Uterus (tissue), 4 donors: ENCODE results near the gene LRP1. TPM values are rescaled to one million over a fixed set of nuclear protein-coding genes. Genes with fewer than 3 reads are reported as not detected.

ENCODE experiments used
- DNase-seq, 2 donors: peaks; one replicate each; pipeline ENCODE4 v3.0.0-alpha.2; 2019 to 2020
- H3K27ac ChIP-seq, 2 donors: fragments of 200-600 bp; sonication (generic); 1 replicate in 1 of 2; 2 replicates in 1 of 2; pipeline ENCODE4 v1.5.1; 2016 to 2018
- H3K27me3 ChIP-seq, 2 donors: fragments of 200-600 bp; sonication (generic); one replicate each; pipeline ENCODE4 v1.5.1; 2018 to 2019; ENCODE audit warnings: control low read depth in 1 of 2
- H3K36me3 ChIP-seq, 2 donors: fragments of 200-600 bp; sonication (generic); one replicate each; pipeline ENCODE4 v1.5.1; 2019; ENCODE audit warnings: control low read depth in 1 of 2
- H3K4me1 ChIP-seq, 2 donors: fragments of 200-600 bp; sonication (generic); one replicate each; pipeline ENCODE4 v1.5.1; 2018 to 2019; ENCODE audit warnings: control low read depth in 1 of 2
- H3K4me3 ChIP-seq, 2 donors: fragments of 200-600 bp; sonication (generic); 1 replicate in 1 of 2; 2 replicates in 1 of 2; pipeline ENCODE4 v1.5.1; 2018 to 2019; ENCODE audit warnings: mild to moderate bottlenecking in 1 of 2
- H3K9me3 ChIP-seq, 2 donors: fragments of 200-600 bp; sonication (generic); one replicate each; pipeline ENCODE4 v1.5.1; 2019; ENCODE audit warnings: control low read depth in 1 of 2
- CTCF ChIP-seq, 4 experiments: fragments of 200-600 bp in 2 of 4; fragments of 450-650 bp in 2 of 4; sonication (generic) in 2 of 4; IDR thresholded peaks; one replicate each; pipeline ENCODE4 v1.5.1; 2016 to 2019; ENCODE audit warnings: antibody characterized with exemption in 4 of 4, mild to moderate bottlenecking in 2 of 4, moderate library complexity in 1 of 4
- POLR2A ChIP-seq, 2 donors: fragments of 450-650 bp; IDR thresholded peaks; one replicate each; pipeline ENCODE4 v1.6.1; 2016; ENCODE audit warnings: antibody characterized with exemption in 2 of 2, mild to moderate bottlenecking in 1 of 2, moderate library complexity in 1 of 2
- intact Hi-C: fragments of 100-400 bp; cut with DNase I; formaldehyde crosslinking; loops from one replicate; pipeline ENCODE4 v1.15.1; 2023; ENCODE audit warnings: low total_unique reads
- total RNA-seq, 4 donors: library from RNA; depleted of rRNA in 3 of 4; stranded (reverse); fragments of >200 nt in 3 of 4; gene quantifications; one replicate each; pipeline versions ENCODE4 v1.1.0 to v1.2.4, GENCODE V29; 2014 to 2023
- donor health status: DM: yes; HTN: yes; CAD: no.

Gene LRP1
- 100 to 1,000 TPM; 164 to 507 (median 318) TPM for total RNA-seq

- intact Hi-C loops, result loop anchor here (5.0 kb wide), 1 partner anchor 49 kb away; no protein-coding TSS in a partner anchor
- Histone ChIP-seq H3K4me3 (peak within 1 kb of the TSS; percentile 94 to 99), H3K36me3 (no peaks in the 10 kb centered on the region), H3K27ac (peak within 1 kb of the TSS; percentile 99 to 100), H3K4me1 (peaks cover 0 to 15% of the 10 kb centered on the region in 2 donors), H3K9me3 (no peaks in the 10 kb centered on the region), H3K27me3 (no peaks in the 10 kb centered on the region)
- TF ChIP-seq CTCF (IDR thresholded peaks at IDR 0.05), result peak in 1 of 4 experiments; percentile 5
- TF ChIP-seq POLR2A (IDR thresholded peaks at IDR 0.05), result peak; percentile 89 to 90
- peak; percentile 88 to 90 for DNase-seq
These were observed at the start of gene LRP1 for GRCh38 chr12:57127726-57128518. Gene LRP1, plus strand, starts transcription at chr12:57128483. Its CDS starts 482 bp downstream, at chr12:57128965.

- no peaks in the 10 kb centered on the region for H3K36me3 ChIP-seq
- TF ChIP-seq CTCF (IDR thresholded peaks at IDR 0.05) (no peak), POLR2A (IDR thresholded peaks at IDR 0.05) (peak; percentile 46 to 56)
- H3K4me3 ChIP-seq, result peak within 1 kb of the TSS; percentile 66 to 83
- H3K9me3 ChIP-seq, result no peaks in the 10 kb centered on the region
- peak within 1 kb of the TSS; percentile 82 to 94 for H3K27ac ChIP-seq
- peak; percentile 95 to 98 for DNase-seq
- intact Hi-C loops, result no loop called here
- peaks cover 0 to 8% of the 10 kb centered on the region in 2 donors for H3K4me1 ChIP-seq
- H3K27me3 ChIP-seq, result no peaks in the 10 kb centered on the region
These were observed 49.5 kb upstream of the LRP1 start, which contains the start of gene NEMP1 for GRCh38 chr12:57078519-57079404. Gene NEMP1, minus strand, starts transcription at chr12:57078791. Its CDS starts 46 bp downstream, at chr12:57078745.

GRCh38 chr12:57079821-57080220 is 48.5 kb upstream of the LRP1 start:
- no peak overlapping the region for H3K4me3 ChIP-seq
- peaks cover 0 to 8% of the 10 kb centered on the region in 2 donors for H3K4me1 ChIP-seq
- TF ChIP-seq CTCF (IDR thresholded peaks at IDR 0.05) (no peak), POLR2A (IDR thresholded peaks at IDR 0.05) (no peak)
- H3K36me3 ChIP-seq, result no peaks in the 10 kb centered on the region
- H3K27ac ChIP-seq, result peak overlapping the region; percentile 82 to 94
- H3K9me3 ChIP-seq, result no peaks in the 10 kb centered on the region
- no peak for DNase-seq
- H3K27me3 ChIP-seq, result no peaks in the 10 kb centered on the region
- intact Hi-C loops, result no loop called here

GRCh38 chr12:57080855-57081254 is 47.4 kb upstream of the LRP1 start:
- no peak overlapping the region for H3K27ac ChIP-seq
- H3K27me3 ChIP-seq, result no peaks in the 10 kb centered on the region
- DNase-seq, result no peak
- no peaks in the 10 kb centered on the region for H3K9me3 ChIP-seq
- no peak overlapping the region for H3K4me3 ChIP-seq
- no peak for TF ChIP-seq POLR2A (IDR thresholded peaks at IDR 0.05)
- TF ChIP-seq CTCF (IDR thresholded peaks at IDR 0.05), result no peak
- intact Hi-C loops, result no loop called here
- H3K36me3 ChIP-seq, result no peaks in the 10 kb centered on the region
- peaks cover 0 to 8% of the 10 kb centered on the region in 2 donors for H3K4me1 ChIP-seq
